Endothelial cell of umbilical vein (primary cell): ENCODE results near the gene NR5A1. TPM values are rescaled to one million over a fixed set of nuclear protein-coding genes. Genes with fewer than 3 reads are reported as not detected.

Source experiments
- BruUV-seq: library from RNA; stranded (reverse); fragments of 400-500 nt; replicated peaks from 2 replicates; lab custom pipeline; 2021; lab: Mats Ljungman, UMichigan
- CTCF ChIA-PET: fragments of 300-600, 350-600 bp; sonication (Branson Sonifier 250); formaldehyde crosslinking; loops from one replicate; lab custom pipeline; 2021; ENCODE audit warnings: antibody characterized with exemption, inconsistent platforms; lab: Charles Lee
- POLR2A ChIA-PET: fragments of 300-600, 350-600 bp; sonication (Branson Sonifier 250); formaldehyde crosslinking; loops from one replicate; lab custom pipeline; 2021; ENCODE audit warnings: antibody characterized with exemption, inconsistent platforms; lab: Charles Lee
- DNase-seq: peaks from one replicate; pipeline ENCODE4 v3.0.0-alpha.2; 2011; ENCODE audit warnings: low read depth, low spot score
- FAIRE-seq: peaks from 2 replicates; lab custom pipeline; 2011; peaks lifted over from hg19 to GRCh38; lab: Jason Lieb, UNC
- H2AFZ ChIP-seq: 2 replicates; pipeline ENCODE4 v1.6.0; 2012; ENCODE audit warnings: low read depth, low read length, control low read depth, inconsistent platforms
- H3K27ac ChIP-seq: 2 replicates; pipeline ENCODE4 v1.5.1; 2011; ENCODE audit warnings: low read depth, mild to moderate bottlenecking, control low read depth, low read length, moderate library complexity; ENCODE audit not compliant: insufficient read depth
- H3K27me3 ChIP-seq, 2 experiments: 2 replicates each; pipeline versions ENCODE4 v1.6.0 to v1.6.1; 2011; ENCODE audit warnings: low read length in 2 of 2, mixed read lengths in 1 of 2; ENCODE audit not compliant: control insufficient read depth in 2 of 2, insufficient read depth in 2 of 2
- H3K36me3 ChIP-seq, 2 experiments: 2 replicates in 1 of 2; 3 replicates in 1 of 2; pipeline ENCODE4 v1.5.1; 2011; ENCODE audit warnings: low read length in 2 of 2, mild to moderate bottlenecking in 1 of 2, moderate library complexity in 1 of 2; ENCODE audit not compliant: control insufficient read depth in 2 of 2, insufficient read depth in 2 of 2; ENCODE audit errors: extremely low read depth in 1 of 2
- H3K4me1 ChIP-seq: 3 replicates; pipeline ENCODE4 v1.5.1; 2011; ENCODE audit warnings: mild to moderate bottlenecking, low read length; ENCODE audit not compliant: control insufficient read depth, insufficient read depth; ENCODE audit errors: extremely low read depth
- H3K4me2 ChIP-seq: 2 replicates; pipeline ENCODE4 v1.6.1; 2011; ENCODE audit warnings: low read length, control low read depth, mixed read lengths; ENCODE audit not compliant: insufficient read depth
- H3K4me3 ChIP-seq, 3 experiments: fragments of 200-600 bp in 1 of 3; sonication (generic), shearing (Covaris generic) in 1 of 3; replicated peaks in 1 of 3; 2 replicates each; pipeline ENCODE4 v1.5.1; 2011 to 2016; ENCODE audit warnings: control low read depth in 3 of 3, low read length in 3 of 3, mild to moderate bottlenecking in 2 of 3, inconsistent platforms in 1 of 3, low read depth in 1 of 3, moderate library complexity in 1 of 3; ENCODE audit not compliant: insufficient read depth in 1 of 3
- H3K79me2 ChIP-seq: 2 replicates; pipeline ENCODE4 v1.6.0; 2012; ENCODE audit warnings: low read length, inconsistent platforms; ENCODE audit not compliant: control insufficient read depth, insufficient read depth
- H3K9ac ChIP-seq: replicated peaks from 2 replicates; pipeline ENCODE3; 2011; ENCODE audit warnings: low read length, control low read depth; ENCODE audit not compliant: insufficient read depth; ENCODE audit errors: extremely low read depth
- H3K9me1 ChIP-seq: replicated peaks from 3 replicates; pipeline ENCODE4 v1.6.0; 2011; ENCODE audit warnings: mild to moderate bottlenecking, low read length; ENCODE audit not compliant: control insufficient read depth, insufficient read depth; ENCODE audit errors: extremely low read depth
- H3K9me3 ChIP-seq: replicated peaks from 2 replicates; pipeline ENCODE4 v1.5.1; 2012; ENCODE audit warnings: low read length, inconsistent platforms; ENCODE audit not compliant: control insufficient read depth, insufficient read depth
- H4K20me1 ChIP-seq: replicated peaks from 2 replicates; pipeline ENCODE3; 2011; ENCODE audit warnings: mild to moderate bottlenecking, low read length; ENCODE audit not compliant: control insufficient read depth, insufficient read depth; ENCODE audit errors: extremely low read depth
- EZH2 ChIP-seq: IDR thresholded peaks from 2 replicates; pipeline ENCODE4 v1.6.1; 2012; ENCODE audit warnings: borderline replicate concordance, low read depth, mild to moderate bottlenecking, moderate library complexity, low read length, inconsistent platforms; ENCODE audit not compliant: severe bottlenecking
- FOS ChIP-seq: IDR thresholded peaks from 2 replicates; pipeline ENCODE4 v1.6.1; 2011; ENCODE audit warnings: mild to moderate bottlenecking, low read length, moderate library complexity, borderline replicate concordance; ENCODE audit not compliant: insufficient read depth
- GATA2 ChIP-seq: IDR thresholded peaks from 2 replicates; pipeline ENCODE4 v1.7.0; 2011; ENCODE audit warnings: low read depth, mild to moderate bottlenecking, moderate library complexity, mixed read lengths, low read length; ENCODE audit not compliant: insufficient read length, insufficient read depth
- JUN ChIP-seq: IDR thresholded peaks from 2 replicates; pipeline ENCODE4 v1.6.1; 2011; ENCODE audit warnings: borderline replicate concordance, low read depth; ENCODE audit not compliant: insufficient read length, insufficient read depth
- MYC ChIP-seq: IDR thresholded peaks from one replicate; pipeline ENCODE4 v1.6.1; 2011; ENCODE audit warnings: mild to moderate bottlenecking, low read depth, low read length
- POLR2A ChIP-seq: IDR thresholded peaks from 2 replicates; pipeline ENCODE4 v1.6.1; 2012; ENCODE audit warnings: low read depth, mild to moderate bottlenecking, control low read depth, low read length
- POLR2AphosphoS5 ChIP-seq: IDR thresholded peaks from 2 replicates; pipeline ENCODE4 v1.6.1; 2012; ENCODE audit warnings: low read depth, mild to moderate bottlenecking, control low read depth, low read length, moderate library complexity; ENCODE audit not compliant: insufficient read depth
- dilution Hi-C: fragments of 300-500 bp; cut with MboI; formaldehyde crosslinking; loops from one replicate; pipeline ENCODE4 v1.15.0; 2019; ENCODE audit warnings: low sequenced_read_pairs; ENCODE audit not compliant: extremely low pct_ligation_motif_present
- intact Hi-C: fragments of 100-400 bp; cut with micrococcal nuclease; formaldehyde crosslinking; loops from one replicate; pipeline ENCODE4 v1.10.0; 2022
- polyA plus RNA-seq, 4 experiments: library from polyadenylated mRNA; depleted of rRNA in 3 of 4; stranded (reverse) in 3 of 4; unstranded in 1 of 4; fragments of >200 nt; gene quantifications; 2 replicates each; pipeline versions ENCODE4 v1.2.1 to v1.2.3, GENCODE V29; 2011 to 2012; ENCODE audit warnings: missing spikeins in 1 of 4
- total RNA-seq: library from RNA; stranded (reverse); gene quantifications from 2 replicates; pipeline ENCODE4 v1.2.3, GENCODE V29; 2021
- TF ChIP-seq, protein P1 (sequence below): IDR thresholded peaks from 2 replicates; pipeline ENCODE4 v1.6.1; 2011; ENCODE audit not compliant: insufficient read depth, insufficient read length
- TF ChIP-seq, protein P2 (sequence below), 2 donors: IDR thresholded peaks; 1 replicate in 1 of 2; 2 replicates in 1 of 2; pipeline ENCODE4 v1.5.1; 2011; ENCODE audit warnings: low read length in 2 of 2, mild to moderate bottlenecking in 2 of 2, moderate library complexity in 2 of 2, control low read depth in 1 of 2, inconsistent platforms in 1 of 2, low read depth in 1 of 2; ENCODE audit not compliant: insufficient read depth in 1 of 2; ENCODE audit errors: extremely low read depth in 1 of 2

NR5A1 gene
- total and polyA plus RNA-seq, 2 donors (not counting 3 experiments of a cell fraction or from before 2014, with no cell fraction given), result not detected

DNA sequence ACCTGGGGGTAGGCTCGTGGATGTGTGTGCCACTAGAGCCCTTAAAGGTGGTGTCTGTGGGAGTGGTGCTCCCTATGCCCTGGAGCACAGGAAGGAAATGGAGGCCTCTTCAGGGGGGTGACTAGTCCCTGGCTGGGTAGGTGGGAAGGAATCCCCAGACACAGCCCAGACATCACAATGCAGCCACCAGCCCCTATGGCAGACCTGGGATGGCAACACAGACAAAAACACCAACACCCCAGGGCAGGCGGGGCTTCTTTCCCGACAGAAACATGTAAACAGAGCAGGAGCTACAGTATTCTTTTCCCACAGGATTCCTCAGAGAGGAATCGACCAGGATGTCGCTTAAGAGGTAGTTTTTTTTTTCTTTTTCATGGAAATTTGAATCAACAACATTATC is 10.4 kb upstream of the NR5A1 start:
- Histone ChIP-seq H3K4me1 (no peaks in the 10 kb centered on the region), H3K9me1 (no peaks in the 10 kb centered on the region), H4K20me1 (no peaks in the 10 kb centered on the region), H3K9me3 (no peaks in the 10 kb centered on the region), H3K4me3 (no peak overlapping the region), H3K27me3 (peaks cover 0 to under 1% of the 10 kb centered on the region in 2 experiments), H3K36me3 (no peaks in the 10 kb centered on the region), H2AFZ (no peak overlapping the region), H3K9ac (no peak overlapping the region), H3K27ac (no peak overlapping the region), H3K79me2 (no peaks in the 10 kb centered on the region), H3K4me2 (no peak overlapping the region)
- FAIRE-seq (no peak), DNase-seq (no peak)
- ChIA-PET CTCF (interaction anchor here (1.4 to 5.5 kb wide), 2 partner anchors 9 to 19 kb away, joined by 4 to 28 read pairs; no protein-coding TSS in a partner anchor), POLR2A (no interaction called here)
- dilution Hi-C loops, result no loop called here
- TF ChIP-seq, protein P1, sequence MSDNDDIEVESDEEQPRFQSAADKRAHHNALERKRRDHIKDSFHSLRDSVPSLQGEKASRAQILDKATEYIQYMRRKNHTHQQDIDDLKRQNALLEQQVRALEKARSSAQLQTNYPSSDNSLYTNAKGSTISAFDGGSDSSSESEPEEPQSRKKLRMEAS, result no peak
- no TSS peak for BruUV-seq
- intact Hi-C loops, result no loop called here

DNA sequence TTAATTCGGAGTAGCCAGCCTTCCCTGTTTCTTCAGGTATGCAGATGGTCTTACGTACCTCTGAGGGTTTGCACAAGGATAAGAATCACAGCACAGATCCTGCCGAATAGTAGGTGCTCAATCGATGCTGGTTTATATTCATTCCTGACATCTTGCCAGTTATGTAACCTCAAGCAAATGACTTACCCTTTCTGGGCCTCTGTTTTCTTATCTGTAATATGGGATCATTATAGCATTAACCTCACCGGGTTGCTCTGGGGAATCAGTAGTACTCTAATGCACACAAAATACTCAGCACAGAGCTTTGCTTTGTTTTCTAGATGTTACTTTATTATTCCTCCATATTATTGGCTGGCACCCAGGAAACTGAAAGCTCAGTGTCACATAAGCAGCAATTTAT is 7.7 kb upstream of the NR5A1 start:
- FAIRE-seq, result no peak
- Histone ChIP-seq H3K27me3 (no peaks in the 10 kb centered on the region), H3K4me1 (no peaks in the 10 kb centered on the region), H4K20me1 (no peaks in the 10 kb centered on the region), H3K9ac (no peak overlapping the region), H3K27ac (no peak overlapping the region), H3K4me3 (no peak overlapping the region), H3K9me1 (no peaks in the 10 kb centered on the region), H3K36me3 (no peaks in the 10 kb centered on the region), H3K4me2 (no peak overlapping the region), H3K79me2 (no peaks in the 10 kb centered on the region), H3K9me3 (no peaks in the 10 kb centered on the region), H2AFZ (no peak overlapping the region)
- no peak for TF ChIP-seq GATA2
- no peak for TF ChIP-seq POLR2A
- TF ChIP-seq, protein P1, result no peak
- no peak for TF ChIP-seq POLR2AphosphoS5
- TF ChIP-seq, protein P2, sequence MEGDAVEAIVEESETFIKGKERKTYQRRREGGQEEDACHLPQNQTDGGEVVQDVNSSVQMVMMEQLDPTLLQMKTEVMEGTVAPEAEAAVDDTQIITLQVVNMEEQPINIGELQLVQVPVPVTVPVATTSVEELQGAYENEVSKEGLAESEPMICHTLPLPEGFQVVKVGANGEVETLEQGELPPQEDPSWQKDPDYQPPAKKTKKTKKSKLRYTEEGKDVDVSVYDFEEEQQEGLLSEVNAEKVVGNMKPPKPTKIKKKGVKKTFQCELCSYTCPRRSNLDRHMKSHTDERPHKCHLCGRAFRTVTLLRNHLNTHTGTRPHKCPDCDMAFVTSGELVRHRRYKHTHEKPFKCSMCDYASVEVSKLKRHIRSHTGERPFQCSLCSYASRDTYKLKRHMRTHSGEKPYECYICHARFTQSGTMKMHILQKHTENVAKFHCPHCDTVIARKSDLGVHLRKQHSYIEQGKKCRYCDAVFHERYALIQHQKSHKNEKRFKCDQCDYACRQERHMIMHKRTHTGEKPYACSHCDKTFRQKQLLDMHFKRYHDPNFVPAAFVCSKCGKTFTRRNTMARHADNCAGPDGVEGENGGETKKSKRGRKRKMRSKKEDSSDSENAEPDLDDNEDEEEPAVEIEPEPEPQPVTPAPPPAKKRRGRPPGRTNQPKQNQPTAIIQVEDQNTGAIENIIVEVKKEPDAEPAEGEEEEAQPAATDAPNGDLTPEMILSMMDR (IDR thresholded peaks at IDR 0.05; ENCODE audit: extremely low read depth in 1 of 2, insufficient read depth in 1 of 2, low read depth in 1 of 2, low read length in 2 of 2), result no peak
- TF ChIP-seq JUN, result no peak
- TF ChIP-seq MYC, result no peak
- no peak for TF ChIP-seq FOS
- no peak for TF ChIP-seq EZH2
- POLR2A ChIA-PET, result no interaction called here
- CTCF ChIA-PET, result interaction anchor here (1.3 to 5.5 kb wide), 2 partner anchors 21 to 102 kb away, joined by 4 to 28 read pairs; no protein-coding TSS in a partner anchor
- intact Hi-C loops (no loop called here), dilution Hi-C loops (no loop called here)
- no peak for DNase-seq
- no TSS peak for BruUV-seq
